ENCODE results near the gene MIS18BP1.
A peak's percentile ranks its signal among the peaks of the same experiment; 100 is the strongest.

MIS18BP1 gene

DNA sequence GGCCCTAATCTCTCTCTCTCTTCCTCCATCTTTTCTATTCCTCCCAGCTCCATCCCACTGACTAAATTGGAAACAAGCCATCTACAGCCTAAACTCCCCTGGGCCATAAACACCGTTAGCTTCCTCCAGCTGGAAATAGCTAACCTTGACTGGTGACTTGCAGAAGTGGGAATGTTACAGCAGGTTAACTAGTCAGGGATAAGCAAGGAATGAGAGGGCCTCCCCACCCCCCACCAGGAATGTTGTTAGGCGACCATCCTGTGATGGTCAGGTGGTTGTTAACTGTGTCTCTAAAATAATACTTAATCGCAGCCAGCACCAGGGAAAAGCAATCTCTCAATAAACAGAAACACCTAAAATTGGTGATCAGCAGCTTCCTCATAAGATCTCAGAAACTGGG, 40.8 kb downstream of the MIS18BP1 start:
- TF ChIP-seq, protein P1, sequence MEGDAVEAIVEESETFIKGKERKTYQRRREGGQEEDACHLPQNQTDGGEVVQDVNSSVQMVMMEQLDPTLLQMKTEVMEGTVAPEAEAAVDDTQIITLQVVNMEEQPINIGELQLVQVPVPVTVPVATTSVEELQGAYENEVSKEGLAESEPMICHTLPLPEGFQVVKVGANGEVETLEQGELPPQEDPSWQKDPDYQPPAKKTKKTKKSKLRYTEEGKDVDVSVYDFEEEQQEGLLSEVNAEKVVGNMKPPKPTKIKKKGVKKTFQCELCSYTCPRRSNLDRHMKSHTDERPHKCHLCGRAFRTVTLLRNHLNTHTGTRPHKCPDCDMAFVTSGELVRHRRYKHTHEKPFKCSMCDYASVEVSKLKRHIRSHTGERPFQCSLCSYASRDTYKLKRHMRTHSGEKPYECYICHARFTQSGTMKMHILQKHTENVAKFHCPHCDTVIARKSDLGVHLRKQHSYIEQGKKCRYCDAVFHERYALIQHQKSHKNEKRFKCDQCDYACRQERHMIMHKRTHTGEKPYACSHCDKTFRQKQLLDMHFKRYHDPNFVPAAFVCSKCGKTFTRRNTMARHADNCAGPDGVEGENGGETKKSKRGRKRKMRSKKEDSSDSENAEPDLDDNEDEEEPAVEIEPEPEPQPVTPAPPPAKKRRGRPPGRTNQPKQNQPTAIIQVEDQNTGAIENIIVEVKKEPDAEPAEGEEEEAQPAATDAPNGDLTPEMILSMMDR (IDR thresholded peaks at IDR 0.05; ENCODE audit: insufficient read depth, low read depth, low read length, missing control alignments): no peak
- no peak overlapping the region for H3K4me3 ChIP-seq (ENCODE audit: low read depth, low read length)
- DNase-seq (ENCODE audit: low read depth): no peak

DNA sequence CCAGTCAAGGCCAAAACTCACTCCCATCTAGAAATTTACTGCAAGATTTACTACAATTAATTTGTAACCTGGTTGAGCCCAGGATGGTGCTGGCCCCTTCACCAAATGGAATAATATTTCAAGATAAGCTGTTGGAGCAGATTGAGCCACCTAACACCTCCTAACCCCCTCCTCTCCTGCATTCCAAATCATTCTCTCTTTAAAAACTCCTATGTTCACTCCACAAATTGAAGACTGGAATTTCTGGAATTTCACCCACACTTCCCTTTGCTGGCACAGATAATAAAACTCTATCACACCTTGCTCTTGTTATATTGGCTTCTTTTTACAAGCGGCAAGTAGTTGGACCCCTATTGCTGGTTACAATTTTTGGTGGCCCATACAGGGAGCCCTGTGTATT, 41.7 kb downstream of the MIS18BP1 start:
- no peak for DNase-seq (ENCODE audit: low read depth)
- H3K4me3 ChIP-seq (ENCODE audit: low read depth, low read length): no peak overlapping the region
- TF ChIP-seq, protein P1 (IDR thresholded peaks at IDR 0.05; ENCODE audit: insufficient read depth, low read depth, low read length, missing control alignments): no peak

GRCh38 chr14:45210159-45210558, 42.8 kb downstream of the MIS18BP1 start:
- no peak overlapping the region for H3K4me3 ChIP-seq (ENCODE audit: low read depth, low read length)
- DNase-seq (ENCODE audit: low read depth): no peak
- TF ChIP-seq, protein P1 (IDR thresholded peaks at IDR 0.05; ENCODE audit: insufficient read depth, low read depth, low read length, missing control alignments): no peak

GRCh38 chr14:45204241-45204640, 48.8 kb downstream of the MIS18BP1 start:
- no peak for DNase-seq (ENCODE audit: low read depth)
- TF ChIP-seq, protein P1 (IDR thresholded peaks at IDR 0.05; ENCODE audit: insufficient read depth, low read depth, low read length, missing control alignments): no peak
- H3K4me3 ChIP-seq (ENCODE audit: low read depth, low read length): no peak overlapping the region

DNA sequence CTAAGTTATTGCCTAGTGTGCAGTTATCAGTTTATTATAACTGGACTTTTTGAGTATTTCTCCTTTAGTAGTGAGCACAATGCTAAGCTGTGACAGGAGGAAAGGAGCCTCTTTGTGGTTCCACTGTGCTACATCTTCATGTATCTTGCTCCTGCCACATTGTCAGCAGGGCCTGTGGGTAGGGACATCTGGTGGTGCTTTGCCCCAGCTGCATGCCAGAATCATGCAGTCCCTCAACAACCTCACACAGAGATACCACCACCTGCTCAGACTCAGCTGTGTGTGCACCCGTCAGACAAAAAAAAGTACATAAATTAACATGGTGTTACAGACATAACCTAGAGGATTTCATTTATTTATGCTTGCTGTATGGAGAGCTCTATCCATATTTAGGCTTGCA, 51.1 kb downstream of the MIS18BP1 start:
- DNase-seq (ENCODE audit: low read depth): peak; percentile 47
- TF ChIP-seq, protein P1 (IDR thresholded peaks at IDR 0.05; ENCODE audit: insufficient read depth, low read depth, low read length, missing control alignments): peak; percentile 13
- no peak overlapping the region for H3K4me3 ChIP-seq (ENCODE audit: low read depth, low read length)

DNA sequence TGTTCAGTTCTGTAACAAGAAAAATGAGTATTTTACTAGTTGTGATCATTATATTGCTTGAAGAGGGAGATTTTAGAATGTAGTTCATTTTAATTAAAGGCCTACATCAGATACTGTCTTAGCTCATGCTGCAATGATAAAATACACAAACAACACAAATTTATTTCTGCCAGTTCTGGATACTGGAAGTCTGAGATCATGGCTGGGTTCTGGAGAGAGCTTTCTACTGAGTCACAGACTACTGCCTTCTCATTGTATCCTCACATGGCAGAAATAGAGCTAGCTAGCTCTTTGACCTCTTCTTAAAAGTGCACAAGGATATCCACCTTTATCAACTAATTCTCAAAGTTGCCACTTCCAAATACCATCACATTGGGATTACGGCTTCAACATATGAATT, 53.8 kb downstream of the MIS18BP1 start:
- DNase-seq (ENCODE audit: low read depth): no peak

DNA sequence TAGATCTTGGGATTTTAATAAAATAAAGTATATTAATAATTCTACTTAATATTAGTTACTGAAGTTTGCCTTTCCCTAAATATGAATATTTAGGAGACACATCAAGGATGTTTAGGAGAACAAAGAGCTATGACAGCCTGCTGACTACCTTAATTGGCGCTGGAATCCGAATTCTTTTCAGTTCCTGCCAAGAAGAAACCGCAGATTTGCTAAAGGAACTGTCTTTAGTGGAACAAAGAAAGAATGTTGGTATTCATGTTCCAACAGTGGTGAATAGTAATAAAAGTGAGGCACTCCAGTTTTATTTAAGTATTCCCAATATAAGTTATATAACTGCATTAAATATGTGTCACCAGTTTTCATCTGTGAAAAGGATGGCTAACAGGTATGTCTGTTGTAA, 54.5 kb downstream of the MIS18BP1 start:
- H3K4me3 ChIP-seq (ENCODE audit: low read depth, low read length): no peak overlapping the region
- TF ChIP-seq, protein P1 (IDR thresholded peaks at IDR 0.05; ENCODE audit: insufficient read depth, low read depth, low read length, missing control alignments): no peak
- no peak for DNase-seq (ENCODE audit: low read depth)

More for the DNA sequence above, 53.8 kb downstream of the MIS18BP1 start:
- TF ChIP-seq, protein P1 (IDR thresholded peaks at IDR 0.05; ENCODE audit: insufficient read depth, low read depth, low read length, missing control alignments): no peak
- no peak overlapping the region for H3K4me3 ChIP-seq (ENCODE audit: low read depth, low read length)
